RWPE2 (cell line): ENCODE results near the gene BLACAT1.

Experiments used
- ATAC-seq: fragments of 200-7000 bp; cut with Tn5 transposase; 3 replicates; pipeline ENCODE4 v1.9.1; 2021; ENCODE audit warnings: low read depth
- DNase-seq: peaks from one replicate; pipeline ENCODE4 v3.0.0-alpha.2; 2020; ENCODE audit warnings: low spot score
- H3K27ac ChIP-seq: fragments of 450-650 bp; 2 replicates; pipeline ENCODE4 v1.5.1; 2017; ENCODE audit warnings: mild to moderate bottlenecking; ENCODE audit not compliant: poor library complexity, severe bottlenecking
- H3K27me3 ChIP-seq: fragments of 250-450 bp; sonication (Bioruptor Pico); 2 replicates; pipeline ENCODE4 v1.5.1; 2021; ENCODE audit warnings: mild to moderate bottlenecking, moderate library complexity; ENCODE audit not compliant: insufficient read depth, poor library complexity, severe bottlenecking
- H3K36me3 ChIP-seq: fragments of 250-450 bp; sonication (Bioruptor Pico); 2 replicates; pipeline ENCODE4 v1.5.1; 2020; ENCODE audit warnings: low read depth, mild to moderate bottlenecking, moderate library complexity
- H3K4me1 ChIP-seq: fragments of 250-450 bp; sonication (Bioruptor Pico); 2 replicates; pipeline ENCODE4 v1.5.1; 2021; ENCODE audit warnings: mild to moderate bottlenecking, moderate library complexity; ENCODE audit not compliant: insufficient read depth, poor library complexity, severe bottlenecking
- H3K4me3 ChIP-seq: fragments of 250-450 bp; sonication (Bioruptor Pico); 2 replicates; pipeline ENCODE4 v1.5.1; 2021; ENCODE audit warnings: mild to moderate bottlenecking, moderate library complexity; ENCODE audit not compliant: severe bottlenecking
- H3K9me3 ChIP-seq: fragments of 250-450 bp; sonication (Bioruptor Pico); 2 replicates; pipeline ENCODE4 v1.5.1; 2021; ENCODE audit warnings: mild to moderate bottlenecking, moderate library complexity; ENCODE audit not compliant: severe bottlenecking
- CTCF ChIP-seq: fragments of 450-650 bp; IDR thresholded peaks from one replicate; pipeline ENCODE4 v1.5.1; 2017; ENCODE audit warnings: mild to moderate bottlenecking, moderate library complexity; ENCODE audit not compliant: poor library complexity, severe bottlenecking

The BLACAT1 gene

GRCh38 chr1:205449254-205449749, 6.5 kb downstream of the BLACAT1 start:
- DNase-seq (no peak), ATAC-seq (peak; percentile 4; the same call in 2 of the 3 replicates)
- Histone ChIP-seq H3K4me1 (peaks cover 33% of the 10 kb centered on the region), H3K27ac (peak overlapping the region; percentile 93), H3K4me3 (peak overlapping the region; percentile 47), H3K27me3 (no peaks in the 10 kb centered on the region), H3K36me3 (peaks cover 6% of the 10 kb centered on the region; the same call in 1 of the 2 replicates), H3K9me3 (no peaks in the 10 kb centered on the region)
- TF ChIP-seq CTCF: no peak

GRCh38 chr1:205448540-205449253, 7.1 kb downstream of the BLACAT1 start:
- no peak for TF ChIP-seq CTCF
- ATAC-seq: no peak
- no peak for DNase-seq
- Histone ChIP-seq H3K4me1 (peaks cover 33% of the 10 kb centered on the region), H3K27me3 (no peaks in the 10 kb centered on the region), H3K4me3 (peak overlapping the region; percentile 47), H3K9me3 (no peaks in the 10 kb centered on the region), H3K36me3 (peaks cover 6% of the 10 kb centered on the region; the same call in 1 of the 2 replicates), H3K27ac (peak overlapping the region; percentile 93)

GRCh38 chr1:205447457-205448341, 8.1 kb downstream of the BLACAT1 start:
- Histone ChIP-seq H3K36me3 (peaks cover 6% of the 10 kb centered on the region; the same call in 1 of the 2 replicates), H3K27ac (peak overlapping the region; percentile 93), H3K27me3 (no peaks in the 10 kb centered on the region), H3K9me3 (no peaks in the 10 kb centered on the region), H3K4me1 (peaks cover 34% of the 10 kb centered on the region), H3K4me3 (no peak overlapping the region)
- no peak for DNase-seq
- no peak for TF ChIP-seq CTCF
- no peak for ATAC-seq

GRCh38 chr1:205446828-205447227, 9.0 kb downstream of the BLACAT1 start:
- Histone ChIP-seq H3K27me3 (no peaks in the 10 kb centered on the region), H3K36me3 (peaks cover 6% of the 10 kb centered on the region; the same call in 1 of the 2 replicates), H3K9me3 (no peaks in the 10 kb centered on the region), H3K4me3 (no peak overlapping the region), H3K4me1 (peaks cover 43% of the 10 kb centered on the region), H3K27ac (peak overlapping the region; percentile 93)
- no peak for ATAC-seq
- TF ChIP-seq CTCF: no peak
- DNase-seq: no peak
